Neural progenitor cell (in vitro differentiated cells): ENCODE data around the gene ARF1. TPM values are rescaled to one million over a fixed set of nuclear protein-coding genes. Genes with fewer than 3 reads are reported as not detected.

Experiments used
- DNase-seq: peaks from one replicate; pipeline ENCODE4 v3.0.0-alpha.2; 2016; ENCODE audit warnings: low spot score
- H2AFZ ChIP-seq: fragments of 200-600 bp; sonication (generic); replicated peaks from 2 replicates; pipeline ENCODE4 v1.6.1; 2016; ENCODE audit warnings: antibody characterized with exemption
- H3F3A ChIP-seq: fragments of 200-600 bp; sonication (generic); 2 replicates; pipeline ENCODE4 v1.6.1; 2016; ENCODE audit warnings: antibody characterized with exemption, low read depth
- H3K27ac ChIP-seq: fragments of 200-600 bp; sonication (generic); 2 replicates; pipeline ENCODE4 v1.5.1; 2016; ENCODE audit warnings: mild to moderate bottlenecking
- H3K27me3 ChIP-seq: fragments of 200-600 bp; sonication (generic); 2 replicates; pipeline ENCODE4 v1.6.1; 2016; ENCODE audit warnings: mild to moderate bottlenecking, moderate library complexity
- H3K36me3 ChIP-seq: fragments of 200-600 bp; sonication (generic); 2 replicates; pipeline ENCODE4 v1.5.1; 2016
- H3K4me1 ChIP-seq: fragments of 200-600 bp; sonication (generic); 2 replicates; pipeline ENCODE4 v1.6.1; 2016; ENCODE audit warnings: mixed run types
- H3K4me2 ChIP-seq: fragments of 200-600 bp; sonication (generic); 2 replicates; pipeline ENCODE4 v1.6.1; 2016
- H3K4me3 ChIP-seq: fragments of 200-600 bp; sonication (generic); 2 replicates; pipeline ENCODE4 v1.5.1; 2016
- H3K79me2 ChIP-seq: fragments of 200-600 bp; sonication (generic); 2 replicates; pipeline ENCODE4 v1.6.1; 2016; ENCODE audit warnings: low read depth
- H3K9ac ChIP-seq: fragments of 200-600 bp; sonication (generic); 2 replicates; pipeline ENCODE4 v1.6.1; 2016
- H3K9me3 ChIP-seq: fragments of 200-600 bp; sonication (generic); 2 replicates; pipeline ENCODE4 v1.5.1; 2016; ENCODE audit warnings: low read depth
- H4K20me1 ChIP-seq: fragments of 200-600 bp; sonication (generic); 2 replicates; pipeline ENCODE4 v1.6.1; 2016; ENCODE audit warnings: low read depth
- H3K27ac Mint-ChIP-seq: 3 replicates; pipeline ENCODE4 v1.8.0; 2021; ENCODE audit warnings: mixed read lengths
- H3K27me3 Mint-ChIP-seq: 2 replicates; pipeline ENCODE4 v1.8.0; 2022; ENCODE audit warnings: low read depth, mild to moderate bottlenecking, inconsistent platforms, moderate library complexity, mixed read lengths; ENCODE audit not compliant: insufficient read depth
- H3K36me3 Mint-ChIP-seq: 3 replicates; pipeline ENCODE4 v1.8.0; 2021; ENCODE audit warnings: mixed read lengths
- H3K4me1 Mint-ChIP-seq: 3 replicates; pipeline ENCODE4 v1.8.0; 2021; ENCODE audit warnings: mixed read lengths
- H3K4me3 Mint-ChIP-seq: 3 replicates; pipeline ENCODE4 v1.8.0; 2021; ENCODE audit warnings: mild to moderate bottlenecking, moderate library complexity, mixed read lengths
- H3K9me3 Mint-ChIP-seq: 3 replicates; pipeline ENCODE4 v1.8.0; 2020; ENCODE audit warnings: mixed read lengths
- EZH2 ChIP-seq: fragments of 200-600 bp; sonication (generic); IDR thresholded peaks from 2 replicates; pipeline ENCODE4 v1.6.1; 2017; ENCODE audit warnings: antibody characterized with exemption, mild to moderate bottlenecking, moderate library complexity
- EZH2phosphoT487 ChIP-seq: fragments of 200-600 bp; sonication (generic); IDR thresholded peaks from 2 replicates; pipeline ENCODE4 v1.6.1; 2017; ENCODE audit warnings: antibody characterized with exemption
- microRNA-seq: library from miRNA; unstranded; fragments of <30 nt; microRNA quantifications from one replicate; pipeline ENCODE4, GENCODE V29; 2016
- small RNA-seq: library from RNA; depleted of rRNA; stranded (forward); fragments of <200 nt; gene quantifications from one replicate; pipeline ENCODE3, GENCODE V24; 2015
- total RNA-seq: library from RNA; depleted of rRNA; stranded (reverse); fragments of >200 nt; gene quantifications from 2 replicates; pipeline ENCODE4 v1.2.3, GENCODE V29; 2015; ENCODE audit warnings: low replicate concordance
- TF ChIP-seq, protein P1 (sequence below): fragments of 200-600 bp; sonication (generic); IDR thresholded peaks from 2 replicates; pipeline ENCODE4 v1.5.1; 2017; ENCODE audit warnings: antibody characterized with exemption, mild to moderate bottlenecking

Gene ARF1
- total RNA-seq, 1 donor from 2014 or later, result 95.1 TPM

DNA sequence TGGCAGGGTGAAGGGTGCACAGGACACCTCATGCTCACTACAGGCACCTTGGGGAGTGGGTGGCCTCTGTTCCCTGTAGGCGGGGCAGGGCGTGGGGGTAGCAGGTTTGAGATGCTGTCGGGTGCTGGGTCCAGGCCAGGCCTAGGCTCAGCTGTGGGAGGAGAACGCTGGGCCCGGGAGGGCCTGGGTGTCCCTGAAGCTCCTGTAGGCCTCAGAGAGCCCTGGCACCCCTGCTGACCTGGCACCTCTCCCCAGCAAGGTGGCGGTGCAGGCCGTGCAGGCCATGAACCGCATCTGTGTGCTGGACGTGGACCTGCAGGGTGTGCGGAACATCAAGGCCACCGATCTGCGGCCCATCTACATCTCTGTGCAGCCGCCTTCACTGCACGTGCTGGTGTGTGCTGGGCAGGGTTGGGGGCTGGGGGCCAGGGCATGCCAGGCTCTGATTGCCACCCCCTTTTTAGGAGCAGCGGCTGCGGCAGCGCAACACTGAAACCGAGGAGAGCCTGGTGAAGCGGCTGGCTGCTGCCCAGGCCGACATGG, 64.7 kb downstream of the ARF1 start:
- H3K4me1 ChIP-seq, result peaks cover 14% of the 10 kb centered on the region
- no peak overlapping the region for H3K27ac Mint-ChIP-seq
- H3K9ac ChIP-seq, result no peak overlapping the region
- no peaks in the 10 kb centered on the region for H3K36me3 Mint-ChIP-seq
- peaks cover 3% of the 10 kb centered on the region for H4K20me1 ChIP-seq
- no peaks in the 10 kb centered on the region for H3F3A ChIP-seq
- H3K4me2 ChIP-seq, result no peak overlapping the region
- peaks cover 25% of the 10 kb centered on the region for H3K79me2 ChIP-seq
- TF ChIP-seq EZH2phosphoT487 (no peak), EZH2 (no peak)
- TF ChIP-seq, protein P1, sequence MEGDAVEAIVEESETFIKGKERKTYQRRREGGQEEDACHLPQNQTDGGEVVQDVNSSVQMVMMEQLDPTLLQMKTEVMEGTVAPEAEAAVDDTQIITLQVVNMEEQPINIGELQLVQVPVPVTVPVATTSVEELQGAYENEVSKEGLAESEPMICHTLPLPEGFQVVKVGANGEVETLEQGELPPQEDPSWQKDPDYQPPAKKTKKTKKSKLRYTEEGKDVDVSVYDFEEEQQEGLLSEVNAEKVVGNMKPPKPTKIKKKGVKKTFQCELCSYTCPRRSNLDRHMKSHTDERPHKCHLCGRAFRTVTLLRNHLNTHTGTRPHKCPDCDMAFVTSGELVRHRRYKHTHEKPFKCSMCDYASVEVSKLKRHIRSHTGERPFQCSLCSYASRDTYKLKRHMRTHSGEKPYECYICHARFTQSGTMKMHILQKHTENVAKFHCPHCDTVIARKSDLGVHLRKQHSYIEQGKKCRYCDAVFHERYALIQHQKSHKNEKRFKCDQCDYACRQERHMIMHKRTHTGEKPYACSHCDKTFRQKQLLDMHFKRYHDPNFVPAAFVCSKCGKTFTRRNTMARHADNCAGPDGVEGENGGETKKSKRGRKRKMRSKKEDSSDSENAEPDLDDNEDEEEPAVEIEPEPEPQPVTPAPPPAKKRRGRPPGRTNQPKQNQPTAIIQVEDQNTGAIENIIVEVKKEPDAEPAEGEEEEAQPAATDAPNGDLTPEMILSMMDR, result no peak
- H3K9me3 ChIP-seq, result no peaks in the 10 kb centered on the region
- H3K27me3 Mint-ChIP-seq, result no peaks in the 10 kb centered on the region
- H3K36me3 ChIP-seq, result no peaks in the 10 kb centered on the region
- H3K4me1 Mint-ChIP-seq, result peaks cover 11% of the 10 kb centered on the region
- H3K4me3 ChIP-seq, result no peak overlapping the region
- H2AFZ ChIP-seq, result no peak overlapping the region
- no peak overlapping the region for H3K27ac ChIP-seq
- DNase-seq, result no peak
- no peak overlapping the region for H3K4me3 Mint-ChIP-seq
- H3K9me3 Mint-ChIP-seq, result no peaks in the 10 kb centered on the region
- no peaks in the 10 kb centered on the region for H3K27me3 ChIP-seq

DNA sequence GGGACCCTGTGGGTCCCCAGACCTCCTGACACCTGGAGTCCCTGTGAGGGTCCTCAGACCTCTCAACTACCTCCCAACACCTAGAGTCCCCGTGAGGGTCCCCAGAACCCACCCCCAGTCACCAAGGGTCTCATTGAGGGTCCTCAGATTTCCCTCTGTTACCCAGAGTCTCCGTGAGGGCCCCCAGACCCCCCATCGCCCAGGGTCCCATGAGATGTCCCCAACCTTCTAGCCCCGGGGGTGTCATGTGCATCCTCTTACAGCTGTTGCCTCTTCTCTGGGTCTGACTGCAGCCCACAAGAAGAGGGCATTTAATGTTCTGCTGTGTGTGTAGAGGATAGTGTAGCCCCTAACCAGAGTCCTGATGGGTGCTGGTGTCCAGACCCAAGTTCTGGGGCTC, 65.3 kb downstream of the ARF1 start:
- Histone ChIP-seq H3K4me3 (no peak overlapping the region), H4K20me1 (peaks cover 3% of the 10 kb centered on the region), H3K4me1 (peaks cover 14% of the 10 kb centered on the region), H3K4me2 (no peak overlapping the region), H3K79me2 (peaks cover 20% of the 10 kb centered on the region), H2AFZ (no peak overlapping the region), H3K27ac (no peak overlapping the region), H3K9ac (no peak overlapping the region), H3K27me3 (no peaks in the 10 kb centered on the region), H3K9me3 (no peaks in the 10 kb centered on the region), H3F3A (no peaks in the 10 kb centered on the region), H3K36me3 (no peaks in the 10 kb centered on the region)
- Mint-ChIP-seq H3K27ac (no peak overlapping the region), H3K27me3 (no peaks in the 10 kb centered on the region), H3K36me3 (no peaks in the 10 kb centered on the region), H3K4me1 (peaks cover 11% of the 10 kb centered on the region), H3K9me3 (no peaks in the 10 kb centered on the region), H3K4me3 (no peak overlapping the region)
- TF ChIP-seq EZH2phosphoT487, result no peak
- TF ChIP-seq EZH2, result no peak
- TF ChIP-seq, protein P1, result no peak
- no peak for DNase-seq

DNA sequence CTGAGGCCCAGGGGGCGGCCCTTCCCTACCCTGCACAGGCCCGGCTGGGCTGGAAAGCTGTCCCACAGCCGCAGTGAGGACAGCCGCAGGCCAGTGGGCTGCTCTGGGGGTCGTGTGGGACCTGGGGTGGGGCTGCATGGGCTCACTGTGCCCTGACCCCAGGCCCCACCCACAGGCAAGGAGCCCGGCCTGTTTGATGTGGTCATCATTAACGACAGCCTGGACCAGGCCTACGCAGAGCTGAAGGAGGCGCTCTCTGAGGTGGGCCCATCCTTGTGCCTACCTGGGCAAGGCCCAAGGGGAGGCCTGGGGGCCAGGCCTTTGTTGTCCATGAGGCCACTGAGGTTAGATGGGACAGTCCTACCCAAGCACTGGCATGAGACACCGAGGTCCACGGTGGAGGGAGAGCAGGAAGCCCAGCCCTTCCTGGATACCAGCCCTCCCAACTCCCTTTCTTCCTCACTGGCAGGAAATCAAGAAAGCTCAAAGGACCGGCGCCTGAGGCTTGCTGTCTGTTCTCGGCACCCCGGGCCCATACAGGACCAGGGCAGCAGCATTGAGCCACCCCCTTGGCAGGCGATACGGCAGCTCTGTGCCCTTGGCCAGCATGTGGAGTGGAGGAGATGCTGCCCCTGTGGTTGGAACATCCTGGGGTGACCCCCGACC, 65.8 kb downstream of the ARF1 start:
- H3K9me3 Mint-ChIP-seq, result no peaks in the 10 kb centered on the region
- Histone ChIP-seq H3K27ac (no peak overlapping the region), H3K9me3 (no peaks in the 10 kb centered on the region), H3K4me3 (no peak overlapping the region), H3K9ac (no peak overlapping the region), H4K20me1 (peaks cover 3% of the 10 kb centered on the region), H3K4me2 (no peak overlapping the region), H3K27me3 (no peaks in the 10 kb centered on the region), H3K79me2 (peaks cover 14% of the 10 kb centered on the region), H3F3A (no peaks in the 10 kb centered on the region), H2AFZ (no peak overlapping the region), H3K4me1 (peaks cover 14% of the 10 kb centered on the region), H3K36me3 (no peaks in the 10 kb centered on the region)
- H3K36me3 Mint-ChIP-seq, result no peaks in the 10 kb centered on the region
- no peak overlapping the region for H3K4me3 Mint-ChIP-seq
- H3K27me3 Mint-ChIP-seq, result no peaks in the 10 kb centered on the region
- no peak for DNase-seq
- TF ChIP-seq, protein P1, result no peak
- TF ChIP-seq EZH2phosphoT487 (no peak), EZH2 (no peak)
- H3K27ac Mint-ChIP-seq, result no peak overlapping the region
- H3K4me1 Mint-ChIP-seq, result peaks cover 10% of the 10 kb centered on the region

Small RNA genes within 50 kb of the gene (microRNA-seq; reads per million reads assigned to microRNA genes)
- not detected for gene MIR3620

Small RNA genes within 50 kb of the gene (small RNA-seq; reads per million reads assigned to genes)
- gene AL359510.1, result not detected

Other genes with a start within 250 kb of the ARF1 start
- gene WNT9A, start 134.8 kb upstream of the ARF1 start, total RNA-seq, result 1.4 and 2.7 TPM in 2 replicates
- gene WNT3A, start 75.7 kb upstream of the ARF1 start, total RNA-seq, result 0.12 TPM in 1 of 2 replicates, not detected in the other
- 11.8 and 19.7 TPM in 2 replicates for gene C1orf35, start 20.6 kb downstream of the ARF1 start, total RNA-seq
- gene MRPL55, start 26.6 kb downstream of the ARF1 start, total RNA-seq, result 42.4 and 68.3 TPM in 2 replicates
- 87.7 and 119 TPM in 2 replicates for gene GUK1, start 57.6 kb downstream of the ARF1 start, total RNA-seq
- gene GJC2, start 67.2 kb downstream of the ARF1 start, total RNA-seq, result 0.25 TPM in 1 of 2 replicates, not detected in the other
- 2.2 and 6.7 TPM in 2 replicates for gene IBA57, start 83.1 kb downstream of the ARF1 start, total RNA-seq
- 5.1 and 14.9 TPM in 2 replicates for gene OBSCN, start 125.3 kb downstream of the ARF1 start, total RNA-seq